AG09309 (cell line): ENCODE results near the gene ACOT4.
"Not testable (repeated sequence)": the region's sequence is repeated elsewhere in the genome, so short reads cannot be mapped to it uniquely, and the experiment has no call there.

Experiments
- DNase-seq: peaks from one replicate; pipeline ENCODE4 v3.0.0-alpha.2; 2010; ENCODE audit warnings: low read depth
- H3K4me3 ChIP-seq: 2 replicates; pipeline ENCODE4 v1.5.1; 2011; ENCODE audit warnings: mild to moderate bottlenecking, low read depth, low read length, moderate library complexity; ENCODE audit not compliant: control insufficient read depth
- CTCF ChIP-seq: IDR thresholded peaks from 2 replicates; pipeline ENCODE4 v1.5.1; 2011; ENCODE audit warnings: mild to moderate bottlenecking, low read depth, low read length, inconsistent platforms; ENCODE audit not compliant: insufficient read depth, control insufficient read depth; ENCODE audit errors: missing control alignments

The ACOT4 gene

GRCh38 chr14:73634011-73634833, 42.5 kb downstream of the ACOT4 start:
- peak; percentile 26 for TF ChIP-seq CTCF
- peak overlapping the region; percentile 47 for H3K4me3 ChIP-seq
- no peak for DNase-seq

GRCh38 chr14:73636355-73636754, 44.7 kb downstream of the ACOT4 start:
- H3K4me3 ChIP-seq, DNase-seq: not testable (repeated sequence)

- no peak overlapping the region for H3K4me3 ChIP-seq
- no peak for DNase-seq
- no peak for TF ChIP-seq CTCF
Observed at GRCh38 chr14:73637830-73638229, 46.2 kb downstream of the ACOT4 start.

GRCh38 chr14:73640796-73641365, 49.2 kb downstream of the ACOT4 start:
- TF ChIP-seq CTCF: no peak
- no peak overlapping the region for H3K4me3 ChIP-seq
- no peak for DNase-seq

- DNase-seq: peak; percentile 51
- peak within 1 kb of the TSS; percentile 94 for H3K4me3 ChIP-seq
- TF ChIP-seq CTCF: no peak
Observed at GRCh38 chr14:73644531-73645247, 53.0 kb downstream of the ACOT4 start, which contains the start of gene DNAL1. DNAL1 (plus strand) TSS chr14:73644986; CDS start chr14:73645040, 54 bp downstream.

DNA sequence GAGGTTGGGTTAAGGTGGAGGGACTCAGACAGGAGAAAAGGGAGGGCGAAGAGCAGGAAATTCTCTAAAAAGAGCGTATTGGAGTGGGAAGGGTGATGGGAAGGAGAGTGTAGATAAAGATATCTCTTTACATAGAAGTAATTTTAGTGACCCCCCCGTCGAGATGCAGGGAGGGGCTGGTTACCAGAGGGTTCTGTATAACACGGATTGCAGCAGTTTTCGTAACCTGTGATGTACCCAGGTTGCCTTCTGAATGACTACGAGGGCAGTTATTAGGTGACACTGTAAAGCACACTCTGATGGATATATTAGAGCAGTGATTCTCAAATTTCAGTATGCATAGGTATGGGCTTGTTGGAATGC, 53.6 kb downstream of the ACOT4 start:
- DNase-seq: no peak
- TF ChIP-seq CTCF: no peak
- peak overlapping the region; percentile 94 for H3K4me3 ChIP-seq
